Measurements from ENCODE around the gene PLXNC1.

- TF ChIP-seq, protein P1, sequence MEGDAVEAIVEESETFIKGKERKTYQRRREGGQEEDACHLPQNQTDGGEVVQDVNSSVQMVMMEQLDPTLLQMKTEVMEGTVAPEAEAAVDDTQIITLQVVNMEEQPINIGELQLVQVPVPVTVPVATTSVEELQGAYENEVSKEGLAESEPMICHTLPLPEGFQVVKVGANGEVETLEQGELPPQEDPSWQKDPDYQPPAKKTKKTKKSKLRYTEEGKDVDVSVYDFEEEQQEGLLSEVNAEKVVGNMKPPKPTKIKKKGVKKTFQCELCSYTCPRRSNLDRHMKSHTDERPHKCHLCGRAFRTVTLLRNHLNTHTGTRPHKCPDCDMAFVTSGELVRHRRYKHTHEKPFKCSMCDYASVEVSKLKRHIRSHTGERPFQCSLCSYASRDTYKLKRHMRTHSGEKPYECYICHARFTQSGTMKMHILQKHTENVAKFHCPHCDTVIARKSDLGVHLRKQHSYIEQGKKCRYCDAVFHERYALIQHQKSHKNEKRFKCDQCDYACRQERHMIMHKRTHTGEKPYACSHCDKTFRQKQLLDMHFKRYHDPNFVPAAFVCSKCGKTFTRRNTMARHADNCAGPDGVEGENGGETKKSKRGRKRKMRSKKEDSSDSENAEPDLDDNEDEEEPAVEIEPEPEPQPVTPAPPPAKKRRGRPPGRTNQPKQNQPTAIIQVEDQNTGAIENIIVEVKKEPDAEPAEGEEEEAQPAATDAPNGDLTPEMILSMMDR (conservative IDR thresholded peaks at IDR 0.05; ENCODE audit: low read length), result no peak
- TF ChIP-seq EZH2phosphoT487 (IDR thresholded peaks at IDR 0.05; ENCODE audit: borderline replicate concordance), result no peak
These were observed 156.2 kb downstream of the PLXNC1 start for GRCh38 chr12:94304566-94305061.

All from Loucy (cell line).